NCI-H1417 treated with DMSO at 0.1 percent for 48 hours (cell line): ENCODE measurements around the gene HSBP1.

Experiments used
- DNase-seq: peaks from one replicate; lab custom pipeline; 2025; lab: John Stamatoyannopoulos, UW

HSBP1 gene

GRCh38 chr16:83807710-83808572, at the start of gene HSBP1:
TSS of gene HSBP1 (plus strand) at chr16:83807978. CDS start at chr16:83808077, 99 bp downstream.
- DNase-seq, result no peak

- no peak for DNase-seq
Measured at GRCh38 chr16:83762141-83762991, 45.4 kb upstream of the HSBP1 start.

- DNase-seq, result no peak
Measured at GRCh38 chr16:83762992-83763358, 44.8 kb upstream of the HSBP1 start.

- no peak for DNase-seq
Measured at GRCh38 chr16:83768986-83769385, 38.8 kb upstream of the HSBP1 start.

GRCh38 chr16:83769397-83770008, 38.3 kb upstream of the HSBP1 start:
- no peak for DNase-seq

- DNase-seq, result no peak
Measured at GRCh38 chr16:83771306-83771942, 36.4 kb upstream of the HSBP1 start.

GRCh38 chr16:83772806-83773205, 35.0 kb upstream of the HSBP1 start:
- DNase-seq, result no peak

- DNase-seq, result no peak
Measured at GRCh38 chr16:83774066-83774465, 33.7 kb upstream of the HSBP1 start.

- no peak for DNase-seq
Measured at GRCh38 chr16:83776944-83777343, 30.8 kb upstream of the HSBP1 start.

- no peak for DNase-seq
Measured at GRCh38 chr16:83779886-83780285, 27.9 kb upstream of the HSBP1 start.

GRCh38 chr16:83785455-83785854, 22.3 kb upstream of the HSBP1 start:
- DNase-seq, result no peak

GRCh38 chr16:83789642-83790401, 18.0 kb upstream of the HSBP1 start:
- DNase-seq, result no peak

- DNase-seq, result no peak
Measured at GRCh38 chr16:83791916-83792315, 15.9 kb upstream of the HSBP1 start.

GRCh38 chr16:83792391-83792790, 15.4 kb upstream of the HSBP1 start:
- no peak for DNase-seq

- no peak for DNase-seq
Measured at GRCh38 chr16:83793179-83793578, 14.6 kb upstream of the HSBP1 start.

- DNase-seq, result no peak
Measured at GRCh38 chr16:83794860-83795554, 12.8 kb upstream of the HSBP1 start.

GRCh38 chr16:83797013-83797412, 10.8 kb upstream of the HSBP1 start:
- DNase-seq, result no peak

- DNase-seq, result no peak
Measured at GRCh38 chr16:83799336-83799735, 8.4 kb upstream of the HSBP1 start.

- no peak for DNase-seq
Measured at GRCh38 chr16:83802135-83802534, 5.6 kb upstream of the HSBP1 start.

- no peak for DNase-seq
Measured at GRCh38 chr16:83802554-83803205, 5.1 kb upstream of the HSBP1 start.
